GM06990 (cell line): ENCODE measurements around the gene RAPGEF2.
"Not testable (repeated sequence)": the region's sequence is repeated elsewhere in the genome, so short reads cannot be mapped to it uniquely, and the experiment has no call there.

Experiments
- DNase-seq: peaks from one replicate; pipeline ENCODE4 v3.0.0-alpha.2; 2011; ENCODE audit not compliant: insufficient read length; ENCODE audit errors: extremely low read depth
- H3K27me3 ChIP-seq: replicated peaks from 2 replicates; pipeline ENCODE4 v1.6.0; 2011; ENCODE audit warnings: low read length; ENCODE audit not compliant: control insufficient read depth, insufficient read depth
- H3K36me3 ChIP-seq: 2 replicates; pipeline ENCODE4 v1.5.1; 2011; ENCODE audit warnings: low read length; ENCODE audit not compliant: control insufficient read depth, insufficient read depth
- H3K4me3 ChIP-seq: replicated peaks from 2 replicates; pipeline ENCODE4 v1.5.1; 2011; ENCODE audit warnings: low read depth, mild to moderate bottlenecking, control low read depth, low read length
- TF ChIP-seq, protein P1 (sequence below): IDR thresholded peaks from 2 replicates; pipeline ENCODE4 v1.5.1; 2011; ENCODE audit warnings: low read length, control low read depth, mild to moderate bottlenecking, inconsistent platforms; ENCODE audit not compliant: insufficient read depth, poor library complexity, severe bottlenecking

RAPGEF2 gene

DNA sequence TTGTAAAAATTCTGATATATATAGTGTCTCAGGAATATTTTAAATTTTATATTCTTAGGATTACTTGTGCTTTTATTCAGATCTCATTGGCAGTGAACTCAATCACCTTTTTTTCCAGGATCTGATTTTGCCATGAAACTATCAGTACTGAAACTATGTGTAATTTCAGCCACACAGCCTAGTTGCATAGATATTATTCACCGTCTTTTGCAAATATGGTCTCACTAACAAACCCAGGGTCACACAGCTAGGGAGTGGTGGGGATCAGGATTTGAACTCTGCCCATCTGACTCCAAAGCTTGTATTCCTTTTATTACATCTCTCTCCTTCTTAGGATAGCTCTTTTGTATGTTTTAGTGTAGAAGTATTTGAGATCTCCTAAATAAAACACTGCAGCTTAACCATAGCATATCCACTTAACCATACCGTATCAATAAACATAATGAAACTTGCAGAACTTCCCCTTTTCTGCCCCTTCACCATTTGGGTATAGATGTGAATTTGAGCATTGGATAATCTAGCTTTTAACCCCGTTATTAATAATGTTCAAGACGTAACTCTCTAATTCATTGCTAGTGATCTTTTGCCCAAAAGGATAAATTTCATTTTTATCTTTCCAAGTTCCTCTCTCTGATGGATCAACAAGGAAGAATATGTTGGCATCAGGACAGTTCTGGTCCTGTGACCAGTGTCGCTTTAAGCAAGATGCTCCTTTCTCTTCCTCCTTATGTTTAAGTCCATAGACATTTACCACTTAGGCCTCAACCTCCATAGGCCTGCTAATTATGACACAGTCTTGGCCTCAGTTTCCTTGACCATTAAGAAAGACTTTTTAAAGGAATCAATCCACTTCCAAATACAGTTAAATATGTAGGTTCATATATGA, 74.6 kb downstream of the RAPGEF2 start:
- TF ChIP-seq, protein P1, sequence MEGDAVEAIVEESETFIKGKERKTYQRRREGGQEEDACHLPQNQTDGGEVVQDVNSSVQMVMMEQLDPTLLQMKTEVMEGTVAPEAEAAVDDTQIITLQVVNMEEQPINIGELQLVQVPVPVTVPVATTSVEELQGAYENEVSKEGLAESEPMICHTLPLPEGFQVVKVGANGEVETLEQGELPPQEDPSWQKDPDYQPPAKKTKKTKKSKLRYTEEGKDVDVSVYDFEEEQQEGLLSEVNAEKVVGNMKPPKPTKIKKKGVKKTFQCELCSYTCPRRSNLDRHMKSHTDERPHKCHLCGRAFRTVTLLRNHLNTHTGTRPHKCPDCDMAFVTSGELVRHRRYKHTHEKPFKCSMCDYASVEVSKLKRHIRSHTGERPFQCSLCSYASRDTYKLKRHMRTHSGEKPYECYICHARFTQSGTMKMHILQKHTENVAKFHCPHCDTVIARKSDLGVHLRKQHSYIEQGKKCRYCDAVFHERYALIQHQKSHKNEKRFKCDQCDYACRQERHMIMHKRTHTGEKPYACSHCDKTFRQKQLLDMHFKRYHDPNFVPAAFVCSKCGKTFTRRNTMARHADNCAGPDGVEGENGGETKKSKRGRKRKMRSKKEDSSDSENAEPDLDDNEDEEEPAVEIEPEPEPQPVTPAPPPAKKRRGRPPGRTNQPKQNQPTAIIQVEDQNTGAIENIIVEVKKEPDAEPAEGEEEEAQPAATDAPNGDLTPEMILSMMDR: no peak
- DNase-seq: no peak
- Histone ChIP-seq H3K4me3 (peak overlapping the region; percentile 51), H3K36me3 (no peaks in the 10 kb centered on the region), H3K27me3 (no peaks in the 10 kb centered on the region)

DNA sequence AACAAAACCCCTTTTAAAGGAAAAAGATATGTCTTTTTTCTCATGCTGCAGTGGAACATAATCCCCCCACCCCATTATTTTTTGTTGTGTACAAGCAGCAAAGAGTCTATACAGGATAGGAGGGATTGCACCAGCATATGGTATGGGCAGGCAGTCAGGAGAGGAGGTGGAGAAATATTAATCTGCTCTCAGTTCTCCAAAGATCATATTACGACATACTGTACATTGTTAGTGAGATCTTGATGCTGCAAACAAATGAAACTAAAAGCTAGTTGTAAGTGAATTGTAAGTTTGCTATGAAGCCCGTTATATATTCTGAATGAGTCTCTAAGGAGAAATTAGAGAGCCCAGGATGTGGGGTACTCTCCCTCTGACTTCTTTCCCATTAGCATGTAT, 75.3 kb downstream of the RAPGEF2 start:
- Histone ChIP-seq H3K36me3 (no peaks in the 10 kb centered on the region), H3K4me3 (peak overlapping the region; percentile 51), H3K27me3 (no peaks in the 10 kb centered on the region)
- TF ChIP-seq, protein P1: no peak
- no peak for DNase-seq

DNA sequence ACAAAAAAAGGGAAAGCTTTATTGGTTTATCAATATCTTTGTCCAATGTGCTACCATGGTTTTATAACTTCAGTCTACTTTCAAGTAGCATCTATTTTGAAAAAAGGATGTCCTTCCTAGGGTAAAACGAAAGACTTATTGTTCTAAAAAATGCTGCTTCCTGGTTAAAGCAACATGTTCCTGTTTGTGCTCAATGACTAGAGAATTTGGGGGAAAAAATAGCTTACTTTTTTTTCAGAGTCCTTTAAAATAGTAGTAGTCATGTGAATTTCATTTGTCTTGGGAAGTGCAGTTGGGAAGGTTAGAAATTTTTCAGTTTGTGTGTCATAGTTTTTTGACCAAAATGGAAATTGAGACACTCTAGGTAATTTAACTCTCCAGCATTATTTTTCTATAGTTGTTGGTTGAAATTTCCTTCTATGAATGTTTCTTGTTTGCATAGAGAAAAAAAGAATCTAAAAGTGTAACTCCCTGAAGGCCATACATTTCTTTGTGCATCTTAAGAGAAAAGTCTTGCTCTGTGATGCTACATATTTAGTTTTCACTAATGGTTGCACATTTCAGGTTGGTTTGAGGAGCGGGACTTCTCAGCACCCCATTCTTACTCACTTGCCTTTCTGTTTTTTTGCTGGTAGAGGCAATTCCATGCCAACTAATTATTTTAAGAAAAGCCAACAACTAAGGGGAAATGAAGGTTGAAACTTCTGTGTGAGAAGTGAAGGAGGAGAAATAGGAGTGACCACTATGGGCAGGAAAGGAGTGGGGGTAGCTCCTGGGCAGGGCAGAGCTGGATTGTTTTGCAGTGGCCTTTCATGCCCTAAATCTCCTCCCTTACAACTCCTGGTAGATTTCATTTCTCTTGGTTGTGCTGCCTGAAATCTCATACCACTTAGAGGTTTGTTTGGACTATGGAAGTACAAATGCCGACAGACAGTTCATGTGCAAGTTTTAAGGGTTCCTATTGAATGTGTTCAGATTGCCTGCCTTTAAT, 76.4 kb downstream of the RAPGEF2 start:
- Histone ChIP-seq H3K36me3 (no peaks in the 10 kb centered on the region), H3K4me3 (peak overlapping the region; percentile 51), H3K27me3 (no peaks in the 10 kb centered on the region)
- DNase-seq: no peak
- TF ChIP-seq, protein P1: no peak

DNA sequence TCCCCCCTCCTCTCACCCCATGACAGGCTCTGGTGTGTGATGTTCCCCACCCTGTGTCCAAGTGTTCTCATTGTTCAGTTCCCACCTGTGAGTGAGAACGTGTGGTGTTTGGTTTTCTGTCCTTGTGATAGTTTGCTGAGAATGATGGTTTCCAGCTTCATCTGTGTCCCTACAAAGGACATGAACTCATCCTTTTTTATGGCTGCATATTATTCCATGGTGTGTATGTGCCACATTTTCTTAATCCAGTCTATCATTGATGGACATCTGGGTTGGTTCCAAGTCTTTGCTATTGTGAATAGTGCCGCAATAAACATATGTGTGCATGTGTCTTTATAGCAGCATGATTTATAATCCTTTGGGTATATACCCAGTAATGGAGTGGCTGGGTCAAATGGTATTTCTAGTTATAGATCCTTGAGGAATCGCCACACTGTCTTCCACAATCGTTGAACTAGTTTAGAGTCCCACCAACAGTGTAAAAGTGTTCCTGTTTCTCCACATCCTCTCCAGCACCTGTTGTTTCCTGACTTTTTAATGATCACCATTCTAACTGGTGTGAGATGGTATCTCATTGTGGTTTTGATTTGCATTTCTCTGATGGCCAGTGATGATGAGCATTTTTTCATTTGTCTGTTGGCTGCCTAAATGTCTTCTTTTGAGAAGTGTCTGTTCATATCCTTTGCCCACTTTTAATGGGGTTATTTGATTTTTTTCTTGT, 81.2 kb downstream of the RAPGEF2 start:
- not testable (repeated sequence) for DNase-seq, H3K4me3 ChIP-seq, H3K27me3 ChIP-seq, H3K36me3 ChIP-seq

DNA sequence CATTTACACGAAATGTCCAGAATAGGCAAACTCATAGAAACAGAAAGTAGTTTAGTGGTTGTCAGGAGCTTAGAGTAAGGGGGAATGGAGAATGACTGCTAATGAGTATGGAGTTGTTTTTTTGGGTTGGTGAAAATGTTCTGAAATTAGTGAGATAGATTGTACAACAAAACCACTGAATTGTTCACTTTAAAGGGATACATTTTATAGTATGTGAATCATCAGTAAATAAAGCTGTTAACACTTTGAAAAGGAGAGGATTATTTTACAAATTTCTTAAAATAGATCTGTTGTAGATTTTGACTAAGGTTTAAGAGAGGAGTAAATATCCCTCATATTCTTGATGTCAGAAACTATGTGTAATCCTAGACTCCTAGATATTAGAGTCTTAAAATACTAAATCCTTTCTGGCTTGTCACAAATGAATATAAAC, 82.7 kb downstream of the RAPGEF2 start:
- H3K27me3 ChIP-seq: no peaks in the 10 kb centered on the region
- H3K4me3 ChIP-seq: no peak overlapping the region
- H3K36me3 ChIP-seq: no peaks in the 10 kb centered on the region
- DNase-seq: no peak
- TF ChIP-seq, protein P1: no peak
